Psoas muscle (tissue), 8 donors: Measurements from ENCODE around the gene IFFO2. TPM values are rescaled to one million over a fixed set of nuclear protein-coding genes. Genes with fewer than 3 reads are reported as not detected.

Experiments
- ATAC-seq, 4 donors: fragments of 200-7000 bp; cut with Tn5 transposase; one replicate each; pipeline ENCODE4 v1.9.1; 2020; ENCODE audit warnings: moderate library complexity in 3 of 4, mild to moderate bottlenecking in 2 of 4
- DNase-seq, 2 donors: peaks; one replicate each; pipeline ENCODE4 v3.0.0-alpha.2; 2020
- H3K27ac ChIP-seq: fragments of 200-600 bp; one replicate; pipeline ENCODE4 v1.8.0; 2022
- H3K27me3 ChIP-seq, 3 donors: fragments of 200-600 bp in 1 of 3; one replicate each; pipeline versions ENCODE4 v1.6.1 to v1.8.0; 2013 to 2022; ENCODE audit warnings: low read length in 2 of 3, mild to moderate bottlenecking in 2 of 3, moderate library complexity in 1 of 3; ENCODE audit not compliant: insufficient read depth in 3 of 3
- H3K36me3 ChIP-seq, 2 donors: fragments of 200-600 bp in 1 of 2; one replicate each; pipeline versions ENCODE4 v1.6.1 to v1.8.0; 2013 to 2022; ENCODE audit warnings: low read depth in 1 of 2, mild to moderate bottlenecking in 1 of 2, moderate library complexity in 1 of 2; ENCODE audit not compliant: insufficient read depth in 1 of 2
- H3K4me1 ChIP-seq: fragments of 200-600 bp; one replicate; pipeline ENCODE4 v1.8.0; 2022
- H3K4me3 ChIP-seq: fragments of 200-600 bp; one replicate; pipeline ENCODE4 v1.8.0; 2022; ENCODE audit warnings: mild to moderate bottlenecking
- H3K9me3 ChIP-seq: fragments of 200-600 bp; one replicate; pipeline ENCODE4 v1.8.0; 2022
- CTCF ChIP-seq: fragments of 200-600 bp; IDR thresholded peaks from one replicate; pipeline ENCODE4 v1.8.0; 2022; ENCODE audit warnings: antibody characterized with exemption
- WGBS, 3 donors: extraction: QIAGEN DNeasy Blood & Tissue Kit; methylation state at CpG; one replicate each; pipeline versions ENCODE4 v1.1.6 to v1.1.7; 2013; 5-methylcytosine and 5-hydroxymethylcytosine counted together
- intact Hi-C, 2 donors: fragments of 100-400 bp; cut with DNase I; formaldehyde crosslinking; loops; one replicate each; pipeline versions ENCODE4 v1.11.0 to v1.14.2; 2022
- polyA plus RNA-seq, 3 donors: library from polyadenylated mRNA; stranded (reverse); fragments of 200-250 nt; gene quantifications; one replicate each; pipeline ENCODE4 v1.2.3, GENCODE V29; 2013
- total RNA-seq, 4 donors: library from RNA; stranded (reverse); fragmentation: NEBNext Ultra II Directional in 2 of 4; extraction: Animal tissue kit (Norgen Biotek cat#: 25700) in 2 of 4; gene quantifications; one replicate each; pipeline versions ENCODE4 v1.2.1 to v1.2.4, GENCODE V29; 2021 to 2023
- donor health status: healthy with polysubstance abuse.
- donor health status: DM: no; HTN: no; CAD: no; lungs with moderate emphysema.
- donor health status: Bipolar disorder and iron deficiency.
- donor health status: healthy.
- donor health status: DM: yes; HTN: yes; CAD: no.
- donor health status: DM: no; HTN: no; CAD: no.
- donor health status: DM: no; HTN: no; CAD: no.
- donor health status: DM: yes; HTN: yes; CAD: no.

IFFO2 gene
- total and polyA plus RNA-seq, 7 donors: 0.94 to 14.0 (median 3.7) TPM

- no peak for DNase-seq
- no peaks in the 10 kb centered on the region for H3K27me3 ChIP-seq
- H3K27ac ChIP-seq: no peak overlapping the region
- no peak for TF ChIP-seq CTCF
- 59 to 74% (median 68%) methylated on average over 5 of the region's 5 CpGs for WGBS, 3 donors
- no peaks in the 10 kb centered on the region for H3K4me1 ChIP-seq
- H3K4me3 ChIP-seq: no peak overlapping the region
- intact Hi-C loops: no loop called here
- peaks cover 0 to 16% of the 10 kb centered on the region in 2 donors for H3K36me3 ChIP-seq
- no peak for ATAC-seq
- no peaks in the 10 kb centered on the region for H3K9me3 ChIP-seq
Measured at GRCh38 chr1:18868354-18868753, 88.1 kb downstream of the IFFO2 start.

GRCh38 chr1:18866846-18867245 lies 89.6 kb downstream of the IFFO2 start:
- Histone ChIP-seq H3K4me1 (no peaks in the 10 kb centered on the region), H3K36me3 (peaks cover 0 to 1% of the 10 kb centered on the region in 2 donors), H3K27ac (no peak overlapping the region), H3K27me3 (no peaks in the 10 kb centered on the region), H3K9me3 (no peaks in the 10 kb centered on the region), H3K4me3 (no peak overlapping the region)
- intact Hi-C loops: no loop called here
- TF ChIP-seq CTCF: no peak
- 83 to 88% (median 84%) methylated on average over 3 of the region's 3 CpGs for WGBS, 3 donors
- ATAC-seq (no peak), DNase-seq (no peak)

- no peak for DNase-seq
- WGBS, 3 donors: 80 to 81% (median 81%) methylated on average over 6 of the region's 6 CpGs
- no peaks in the 10 kb centered on the region for H3K4me1 ChIP-seq
- TF ChIP-seq CTCF: no peak
- H3K4me3 ChIP-seq: no peak overlapping the region
- intact Hi-C loops: no loop called here
- H3K27me3 ChIP-seq: no peaks in the 10 kb centered on the region
- no peaks in the 10 kb centered on the region for H3K9me3 ChIP-seq
- no peak overlapping the region for H3K27ac ChIP-seq
- no peak for ATAC-seq
- no peaks in the 10 kb centered on the region for H3K36me3 ChIP-seq
Measured at GRCh38 chr1:18866314-18866713, 90.2 kb downstream of the IFFO2 start.

GRCh38 chr1:18865176-18865575 lies 91.3 kb downstream of the IFFO2 start:
- Histone ChIP-seq H3K36me3 (no peaks in the 10 kb centered on the region), H3K4me1 (no peaks in the 10 kb centered on the region), H3K27me3 (no peaks in the 10 kb centered on the region), H3K27ac (no peak overlapping the region), H3K4me3 (no peak overlapping the region), H3K9me3 (no peaks in the 10 kb centered on the region)
- WGBS, 3 donors: 72 to 78% (median 75%) methylated on average over 9 of the region's 9 CpGs
- intact Hi-C loops: no loop called here
- TF ChIP-seq CTCF: no peak
- ATAC-seq (no peak), DNase-seq (peak in 1 of 2 donors; percentile 12)

- intact Hi-C loops: no loop called here
- no peak overlapping the region for H3K27ac ChIP-seq
- no peak for ATAC-seq
- no peaks in the 10 kb centered on the region for H3K4me1 ChIP-seq
- no peak for DNase-seq
- H3K27me3 ChIP-seq: no peaks in the 10 kb centered on the region
- H3K36me3 ChIP-seq: no peaks in the 10 kb centered on the region
- no peak for TF ChIP-seq CTCF
- H3K4me3 ChIP-seq: no peak overlapping the region
- 72 to 82% (median 80%) methylated on average over 8 of the region's 8 CpGs for WGBS, 3 donors
- H3K9me3 ChIP-seq: no peaks in the 10 kb centered on the region
Measured at GRCh38 chr1:18861590-18861989, 94.9 kb downstream of the IFFO2 start.
